Activated CD4-positive, alpha-beta memory T cell treated with anti-CD3 and anti-CD28 coated beads, Interleukin-2, amount 10 ng/mL, durations not matched to agents 7 days and 5 days (primary cell): ENCODE data around the gene CLEC4M. TPM values are rescaled to one million over a fixed set of nuclear protein-coding genes. Genes with fewer than 3 reads are reported as not detected.

Source experiments
- CTCF ChIA-PET: fragments of 350-600 bp; sonication (Branson Sonifier 250); formaldehyde crosslinking; loops from one replicate; lab custom pipeline; 2021; ENCODE audit warnings: antibody characterized with exemption, inconsistent platforms; lab: Charles Lee
- POLR2A ChIA-PET: fragments of 350-600 bp; sonication (Branson Sonifier 250); formaldehyde crosslinking; loops from one replicate; lab custom pipeline; 2021; ENCODE audit warnings: antibody characterized with exemption; lab: Charles Lee
- DNase-seq: peaks from one replicate; pipeline ENCODE4 v3.0.0-alpha.2; 2020
- H3K27ac Mint-ChIP-seq: one replicate; pipeline ENCODE4 v1.8.0; 2021; ENCODE audit warnings: mild to moderate bottlenecking, mixed read lengths
- H3K27me3 Mint-ChIP-seq: one replicate; pipeline ENCODE4 v1.8.0; 2021; ENCODE audit warnings: mixed read lengths
- H3K36me3 Mint-ChIP-seq: one replicate; pipeline ENCODE4 v1.8.0; 2021; ENCODE audit warnings: low read depth, mixed read lengths
- H3K4me1 Mint-ChIP-seq: one replicate; pipeline ENCODE4 v1.8.0; 2021; ENCODE audit warnings: mixed read lengths
- H3K4me3 Mint-ChIP-seq: one replicate; pipeline ENCODE4 v1.8.0; 2021; ENCODE audit warnings: mild to moderate bottlenecking, mixed read lengths
- H3K9me3 Mint-ChIP-seq: one replicate; pipeline ENCODE4 v1.8.0; 2021; ENCODE audit warnings: mixed read lengths
- total RNA-seq, 2 experiments: library from RNA; stranded (reverse); gene quantifications; one replicate each; pipeline ENCODE4 v1.2.3, GENCODE V29; 2021

CLEC4M gene
- total RNA-seq, 2 experiments from 2014 or later = not detected

DNA sequence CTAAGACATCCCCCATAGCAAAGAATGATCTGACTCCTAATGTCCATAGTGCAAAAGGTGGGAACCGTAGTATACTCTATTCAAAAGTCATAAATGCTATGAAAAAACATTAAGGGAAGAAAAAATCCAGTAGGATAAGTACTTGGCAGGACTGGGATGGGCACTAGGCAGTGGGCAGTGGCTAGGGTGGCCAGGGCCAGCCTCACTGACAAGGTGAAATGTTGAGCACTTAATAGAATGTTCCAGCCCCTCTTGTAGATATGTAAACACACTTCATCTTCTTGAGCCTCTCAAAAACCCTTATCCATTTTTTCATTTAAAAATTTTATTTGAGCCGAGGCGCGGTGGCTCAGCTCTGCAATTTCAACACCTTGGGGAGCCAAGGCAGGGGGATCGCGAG, 29.7 kb upstream of the CLEC4M start:
- DNase-seq = no peak
- ChIA-PET CTCF (no interaction called here), POLR2A (no interaction called here)
- no peaks in the 10 kb centered on the region for H3K4me1 Mint-ChIP-seq
- no peak overlapping the region for H3K27ac Mint-ChIP-seq
- H3K4me3 Mint-ChIP-seq = no peak overlapping the region
- no peaks in the 10 kb centered on the region for H3K9me3 Mint-ChIP-seq
- H3K27me3 Mint-ChIP-seq = peaks cover 51% of the 10 kb centered on the region
- H3K36me3 Mint-ChIP-seq = no peaks in the 10 kb centered on the region

DNA sequence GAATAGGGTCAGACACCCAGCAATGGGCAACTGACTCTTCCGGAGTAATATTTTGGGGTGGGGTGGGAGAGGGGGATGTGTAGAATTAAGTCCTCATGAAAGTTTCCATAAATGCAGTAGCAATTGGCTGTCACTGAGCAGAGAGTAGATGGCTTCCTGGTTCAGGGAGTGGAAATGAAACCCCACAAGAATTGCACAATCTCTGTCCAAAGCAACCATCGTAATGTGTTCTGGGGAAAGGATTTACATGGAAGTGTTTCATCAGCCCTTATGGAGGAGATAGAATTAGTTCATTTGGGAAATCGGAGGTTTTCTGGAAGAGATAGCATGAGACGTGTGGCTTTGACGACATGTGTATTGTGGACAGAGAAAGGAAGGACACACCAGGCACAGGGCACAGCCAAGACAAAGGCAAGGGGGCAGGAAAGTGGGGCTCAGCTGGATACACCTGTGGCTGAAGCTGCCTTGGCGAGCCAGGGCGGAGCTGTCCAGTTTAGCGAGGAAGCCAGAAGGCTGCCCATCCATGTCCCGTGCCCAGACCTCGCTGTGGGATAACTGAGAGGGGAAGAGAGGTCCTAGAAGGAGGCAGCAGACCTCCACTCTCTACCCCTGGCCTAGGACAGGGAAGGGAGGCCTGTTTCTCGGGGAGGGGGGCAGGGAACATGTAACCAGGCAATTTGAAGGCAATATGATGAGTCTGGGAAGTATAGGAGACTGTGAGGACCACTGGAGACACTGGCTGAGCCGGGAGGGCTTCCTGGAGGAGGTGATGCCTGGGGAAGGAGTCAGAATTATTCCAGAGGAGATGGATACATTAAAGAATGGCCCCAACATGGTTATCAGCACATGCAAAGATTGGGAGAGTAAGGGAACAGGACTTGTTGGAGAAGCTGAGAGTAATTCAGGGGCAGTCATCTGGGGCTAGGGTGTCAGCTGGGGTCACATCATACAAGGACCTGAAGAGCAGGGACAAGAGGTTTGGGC, 28.5 kb upstream of the CLEC4M start:
- POLR2A ChIA-PET = no interaction called here
- no peaks in the 10 kb centered on the region for H3K9me3 Mint-ChIP-seq
- peaks cover 42% of the 10 kb centered on the region for H3K27me3 Mint-ChIP-seq

DNA sequence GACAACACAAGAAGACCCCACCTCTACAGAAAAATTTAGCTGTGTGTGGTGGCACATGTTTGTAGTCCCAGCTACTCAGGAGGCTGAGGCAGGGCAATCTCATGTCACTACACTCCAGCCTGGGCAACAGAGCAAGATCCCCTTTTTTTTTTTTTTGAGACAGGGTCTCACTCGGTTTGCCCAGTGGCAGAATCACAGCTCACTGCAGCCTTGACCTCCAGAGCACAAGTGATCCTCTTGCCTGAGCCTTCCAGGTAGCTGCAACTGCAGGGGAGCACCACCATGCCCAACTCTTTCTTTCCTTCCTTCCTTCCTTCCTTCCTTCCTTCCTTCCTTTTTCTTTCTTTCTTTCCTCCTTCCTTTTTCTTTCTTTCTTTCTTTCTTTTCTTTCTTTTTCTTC, 26.9 kb upstream of the CLEC4M start:
- DNase-seq = no peak
- ChIA-PET CTCF (interaction anchor here (0.6 kb wide), 1 partner anchor 119 kb away, joined by 3 read pairs; no protein-coding TSS in a partner anchor), POLR2A (no interaction called here)
- H3K27me3 Mint-ChIP-seq = peaks cover 33% of the 10 kb centered on the region
- H3K36me3 Mint-ChIP-seq = no peaks in the 10 kb centered on the region
- H3K4me1 Mint-ChIP-seq = no peaks in the 10 kb centered on the region
- no peaks in the 10 kb centered on the region for H3K9me3 Mint-ChIP-seq
- H3K4me3 Mint-ChIP-seq = no peak overlapping the region
- no peak overlapping the region for H3K27ac Mint-ChIP-seq

More for the DNA sequence above, 28.5 kb upstream of the CLEC4M start:
- H3K4me1 Mint-ChIP-seq = no peaks in the 10 kb centered on the region
- CTCF ChIA-PET = no interaction called here
- no peak overlapping the region for H3K27ac Mint-ChIP-seq
- H3K4me3 Mint-ChIP-seq = no peak overlapping the region
- no peak for DNase-seq
- H3K36me3 Mint-ChIP-seq = no peaks in the 10 kb centered on the region

DNA sequence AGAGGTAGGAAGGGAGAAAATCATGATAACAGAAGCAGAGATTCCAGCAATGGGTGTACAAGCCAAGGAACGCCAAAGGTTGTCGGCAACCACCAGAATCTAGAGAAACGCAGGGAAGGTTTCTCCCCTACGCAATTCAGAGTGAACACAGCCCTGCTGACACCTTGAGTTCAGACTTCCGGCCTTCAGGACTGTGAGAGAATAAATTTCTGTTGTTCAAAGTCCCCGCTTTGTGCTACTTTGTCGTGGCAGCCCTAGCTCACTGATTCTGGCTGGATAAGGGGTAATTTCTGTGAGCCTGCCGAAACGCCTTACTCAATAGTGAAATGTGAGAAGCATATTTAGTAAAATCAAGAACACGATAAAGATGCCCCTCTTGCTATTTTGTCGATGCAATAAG, 25.8 kb upstream of the CLEC4M start:
- CTCF ChIA-PET = interaction anchor here (0.6 kb wide), 1 partner anchor 121 kb away, joined by 3 read pairs; no protein-coding TSS in a partner anchor

DNA sequence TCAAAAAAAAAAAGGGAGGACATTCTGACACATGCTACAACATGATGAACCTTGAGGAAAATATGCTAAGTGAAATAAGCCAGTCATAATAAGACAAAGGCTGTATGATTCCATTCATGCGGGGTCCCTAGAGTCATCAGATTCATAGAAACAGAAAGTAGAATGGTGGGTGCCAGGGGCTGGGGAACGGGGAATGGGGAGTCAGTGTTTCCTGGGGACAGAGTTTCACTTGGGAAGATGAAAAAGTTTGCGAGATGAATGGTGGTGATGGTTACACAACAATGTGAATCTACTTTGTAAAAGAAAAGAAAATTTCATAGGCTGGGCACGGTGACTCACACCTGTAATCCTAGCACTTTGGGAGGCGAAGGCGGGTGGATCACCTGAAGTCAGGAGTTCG, 25.0 kb upstream of the CLEC4M start:
- H3K36me3 Mint-ChIP-seq = no peaks in the 10 kb centered on the region
- no peak overlapping the region for H3K27ac Mint-ChIP-seq
- H3K4me1 Mint-ChIP-seq = no peaks in the 10 kb centered on the region
- DNase-seq = no peak
- no peaks in the 10 kb centered on the region for H3K9me3 Mint-ChIP-seq
- peaks cover 26% of the 10 kb centered on the region for H3K27me3 Mint-ChIP-seq
- CTCF ChIA-PET = interaction anchor here (0.6 kb wide), 1 partner anchor 170 kb away, joined by 3 read pairs; no protein-coding TSS in a partner anchor
- H3K4me3 Mint-ChIP-seq = no peak overlapping the region
- POLR2A ChIA-PET = no interaction called here

More for the DNA sequence above, 25.8 kb upstream of the CLEC4M start:
- Mint-ChIP-seq H3K36me3 (no peaks in the 10 kb centered on the region), H3K9me3 (no peaks in the 10 kb centered on the region), H3K4me1 (no peaks in the 10 kb centered on the region), H3K4me3 (no peak overlapping the region), H3K27me3 (peaks cover 30% of the 10 kb centered on the region), H3K27ac (no peak overlapping the region)
- DNase-seq = no peak
- POLR2A ChIA-PET = no interaction called here

DNA sequence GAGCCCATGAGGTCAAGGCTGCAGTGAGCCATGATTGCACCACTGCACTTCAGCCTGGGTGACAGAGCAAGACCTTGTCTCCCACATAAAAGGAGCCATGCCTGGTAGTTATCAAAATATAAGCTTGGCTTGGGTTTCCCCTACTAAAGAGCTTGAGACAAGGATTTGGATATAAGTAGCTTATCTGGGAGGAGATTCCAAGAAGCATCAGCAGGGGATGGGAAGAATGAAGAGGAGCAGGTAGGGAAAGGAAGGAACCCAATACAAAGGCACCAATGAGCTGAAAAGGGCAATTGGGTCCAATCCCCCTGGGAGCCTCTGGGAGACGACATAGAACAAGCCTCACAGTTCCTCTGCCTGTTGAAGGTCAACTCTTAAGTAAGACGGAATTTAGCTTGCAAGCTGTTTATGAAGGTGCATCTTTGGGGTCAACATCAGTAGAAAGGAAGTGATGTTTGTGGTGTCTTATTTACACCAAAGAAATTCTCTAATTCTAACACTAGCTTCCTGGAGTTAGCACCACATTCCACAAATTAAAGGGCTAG, 23.8 kb upstream of the CLEC4M start:
- H3K36me3 Mint-ChIP-seq = no peaks in the 10 kb centered on the region
- H3K27me3 Mint-ChIP-seq = peaks cover 25% of the 10 kb centered on the region
- POLR2A ChIA-PET = interaction anchor here (1.4 kb wide), 1 partner anchor 109 kb away, joined by 3 read pairs; the partner anchor contains the start of gene PET100
- no peaks in the 10 kb centered on the region for H3K9me3 Mint-ChIP-seq
- H3K27ac Mint-ChIP-seq = no peak overlapping the region
- H3K4me3 Mint-ChIP-seq = no peak overlapping the region
- CTCF ChIA-PET = no interaction called here
- no peaks in the 10 kb centered on the region for H3K4me1 Mint-ChIP-seq
- DNase-seq = no peak

DNA sequence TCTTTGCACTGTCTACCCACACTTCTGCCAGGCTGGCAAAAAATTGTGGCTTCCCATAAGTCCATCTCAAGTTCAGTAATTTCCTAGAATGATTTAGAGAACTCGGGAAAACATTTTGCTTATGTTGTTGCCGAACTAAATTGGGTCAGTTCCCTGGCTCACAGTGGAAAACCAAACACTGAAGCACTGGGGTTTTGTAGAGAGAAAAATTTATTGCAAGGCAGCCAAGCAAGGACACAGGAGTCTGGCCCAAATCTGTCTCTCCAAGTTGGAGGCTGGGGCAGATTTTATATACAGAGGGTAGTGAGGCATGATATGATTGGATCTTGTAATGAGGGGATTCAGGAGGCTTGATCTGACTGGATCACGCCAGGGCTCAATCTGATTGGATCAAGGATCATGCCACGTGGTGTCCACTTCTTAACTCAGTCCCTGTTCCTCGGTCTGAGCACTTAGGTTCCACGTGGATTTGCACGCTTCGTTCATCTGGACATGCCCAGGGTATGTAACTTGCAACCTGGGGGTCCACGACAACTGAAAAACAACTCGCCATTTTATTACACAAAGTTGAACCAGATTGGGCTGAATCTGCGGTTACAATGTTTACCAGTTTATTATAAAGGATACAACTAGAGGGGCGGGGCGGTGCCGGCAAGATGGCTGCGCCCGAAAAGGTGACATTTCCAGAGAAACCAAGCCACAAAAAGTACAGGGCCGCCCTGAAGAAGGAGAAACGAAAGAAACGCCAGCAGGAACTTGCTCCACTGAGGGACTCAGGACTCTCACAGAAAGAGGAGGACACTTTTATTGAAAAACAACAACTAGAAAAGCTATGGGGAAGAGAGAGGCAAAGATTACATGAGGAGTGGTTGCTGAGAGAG, 23.0 kb upstream of the CLEC4M start:
- ChIA-PET CTCF (interaction anchor here (0.7 kb wide), 1 partner anchor 60 kb away, joined by 3 read pairs; no protein-coding TSS in a partner anchor), POLR2A (interaction anchor here (1.4 kb wide), 1 partner anchor 110 kb away, joined by 3 read pairs; the partner anchor contains the start of gene PET100)
- Mint-ChIP-seq H3K27me3 (peaks cover 20% of the 10 kb centered on the region), H3K9me3 (no peaks in the 10 kb centered on the region), H3K4me3 (no peak overlapping the region), H3K36me3 (no peaks in the 10 kb centered on the region), H3K27ac (no peak overlapping the region), H3K4me1 (no peaks in the 10 kb centered on the region)
- DNase-seq = no peak

DNA sequence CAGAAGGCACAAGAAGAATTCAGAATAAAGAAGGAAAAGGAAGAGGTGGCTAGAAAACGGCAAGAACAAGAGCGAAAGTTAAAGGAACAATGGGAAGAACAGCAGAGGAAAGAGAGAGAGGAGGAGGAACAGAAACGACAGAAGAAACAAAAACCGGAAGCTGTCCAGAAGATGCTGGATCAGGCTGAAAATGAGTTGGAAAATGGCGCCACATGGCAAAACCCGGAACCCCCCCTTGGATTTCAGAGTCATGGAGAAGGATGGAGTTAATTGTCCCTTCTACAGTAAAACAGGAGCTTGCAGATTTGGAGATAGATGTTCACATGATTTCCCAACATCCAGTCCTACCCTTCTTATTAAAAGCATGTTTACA, 22.4 kb upstream of the CLEC4M start:
- H3K4me3 Mint-ChIP-seq = no peak overlapping the region
- H3K4me1 Mint-ChIP-seq = no peaks in the 10 kb centered on the region
- DNase-seq = no peak
- CTCF ChIA-PET = interaction anchor here (0.7 kb wide), 1 partner anchor 59 kb away, joined by 3 read pairs; no protein-coding TSS in a partner anchor
- peaks cover 16% of the 10 kb centered on the region for H3K27me3 Mint-ChIP-seq
- no peak overlapping the region for H3K27ac Mint-ChIP-seq
- no peaks in the 10 kb centered on the region for H3K9me3 Mint-ChIP-seq
- H3K36me3 Mint-ChIP-seq = no peaks in the 10 kb centered on the region
- POLR2A ChIA-PET = no interaction called here

DNA sequence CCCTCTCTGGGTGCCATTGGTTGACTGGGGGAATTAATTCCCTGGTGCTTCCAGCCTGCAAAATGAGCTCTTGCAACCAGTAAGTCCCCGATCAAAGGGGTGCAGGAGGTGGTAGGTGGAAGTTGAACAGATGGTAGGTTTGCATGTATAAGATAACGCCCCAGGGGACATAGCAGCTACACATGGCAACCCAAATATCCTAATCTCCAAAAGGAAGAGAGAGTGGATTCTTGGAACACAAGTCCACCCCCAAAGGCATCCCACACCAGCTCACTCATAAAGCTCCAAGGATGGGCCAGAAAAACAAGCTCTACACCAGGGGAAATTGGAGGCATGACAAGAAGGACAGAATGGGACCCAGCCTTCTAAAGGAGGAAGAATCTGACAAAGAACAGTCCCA, 20.5 kb upstream of the CLEC4M start:
- Mint-ChIP-seq H3K36me3 (no peaks in the 10 kb centered on the region), H3K27ac (no peak overlapping the region), H3K27me3 (peaks cover 9% of the 10 kb centered on the region), H3K4me1 (no peaks in the 10 kb centered on the region), H3K4me3 (no peak overlapping the region), H3K9me3 (no peaks in the 10 kb centered on the region)
- ChIA-PET POLR2A (no interaction called here), CTCF (no interaction called here)
- DNase-seq = no peak

DNA sequence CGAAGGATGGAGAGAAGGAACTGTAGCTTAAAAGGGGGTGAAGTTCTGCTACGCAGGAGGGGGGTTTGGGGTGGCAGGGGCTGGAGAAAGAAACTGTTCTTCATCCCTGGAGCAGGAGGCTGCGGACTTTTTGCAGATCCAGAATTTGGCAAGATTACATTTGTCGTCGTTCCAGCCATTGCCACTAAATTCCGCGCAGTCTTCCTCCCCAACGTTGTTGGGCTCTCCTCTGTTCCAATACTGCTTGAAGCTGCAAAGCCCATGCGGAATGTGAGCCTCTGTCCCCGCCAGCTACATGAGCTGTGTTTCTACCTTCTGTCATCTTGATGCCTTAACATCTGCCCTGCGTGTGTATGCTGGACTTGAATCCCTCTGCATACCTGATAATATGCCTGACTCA, 20.1 kb upstream of the CLEC4M start:
- Mint-ChIP-seq H3K36me3 (no peaks in the 10 kb centered on the region), H3K27me3 (peaks cover 7% of the 10 kb centered on the region), H3K4me3 (no peak overlapping the region), H3K27ac (no peak overlapping the region), H3K4me1 (no peaks in the 10 kb centered on the region), H3K9me3 (peaks cover 1% of the 10 kb centered on the region)
- no peak for DNase-seq
- CTCF ChIA-PET = no interaction called here
- POLR2A ChIA-PET = no interaction called here

DNA sequence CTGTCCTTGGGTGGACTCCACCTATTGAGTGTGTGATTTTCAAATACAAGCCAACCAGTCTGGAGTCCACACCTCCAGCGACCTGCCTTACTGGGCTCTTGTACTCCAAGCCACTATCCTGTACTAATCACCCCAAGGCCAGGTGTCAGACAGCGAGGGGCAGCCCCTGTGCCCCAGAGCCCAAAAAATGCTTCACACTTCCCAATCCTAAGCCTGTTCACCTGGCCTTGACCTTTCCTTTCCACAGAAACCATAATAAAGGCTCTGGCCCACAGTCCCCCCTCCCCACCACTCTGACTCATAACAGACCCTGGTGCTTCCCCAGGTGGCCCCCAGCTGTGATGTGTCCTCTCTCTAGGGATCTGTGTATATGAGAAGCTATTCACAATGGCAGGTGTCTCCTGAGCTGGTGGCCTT, 19.6 kb upstream of the CLEC4M start:
- Mint-ChIP-seq H3K36me3 (no peaks in the 10 kb centered on the region), H3K4me3 (no peak overlapping the region), H3K27ac (no peak overlapping the region), H3K4me1 (no peaks in the 10 kb centered on the region), H3K9me3 (peaks cover 4% of the 10 kb centered on the region), H3K27me3 (peaks cover 5% of the 10 kb centered on the region)
- no peak for DNase-seq
- ChIA-PET CTCF (no interaction called here), POLR2A (no interaction called here)

DNA sequence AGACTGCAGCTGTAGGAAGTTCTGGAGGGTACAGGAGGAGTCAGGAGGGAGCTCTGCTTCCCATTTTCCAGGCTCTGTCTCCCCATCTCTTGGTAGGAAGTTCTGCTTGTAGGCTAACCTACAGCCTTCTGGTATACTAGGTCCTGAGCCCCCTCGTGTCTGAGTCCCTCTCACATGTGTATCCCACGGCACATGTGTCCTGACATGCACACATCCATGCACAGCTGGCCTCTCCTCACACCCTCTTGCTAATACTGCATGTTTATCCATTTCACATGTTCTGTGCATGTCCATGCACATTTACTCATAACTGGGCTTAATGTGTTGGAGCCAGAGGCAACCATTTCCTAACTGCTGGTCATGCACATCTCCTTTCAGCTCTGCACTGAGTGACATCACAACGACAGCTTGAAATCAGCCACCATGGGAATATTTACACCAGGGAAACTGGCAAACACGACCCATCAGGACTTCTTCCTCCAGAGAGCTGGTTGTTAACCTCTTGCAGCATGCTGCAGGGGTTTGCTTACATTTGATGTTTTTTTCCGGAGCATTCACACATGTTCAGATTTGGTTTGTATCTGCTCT, 18.8 kb upstream of the CLEC4M start:
- H3K4me1 Mint-ChIP-seq = no peaks in the 10 kb centered on the region
- ChIA-PET POLR2A (no interaction called here), CTCF (no interaction called here)
- DNase-seq = no peak
- H3K27me3 Mint-ChIP-seq = peaks cover 2% of the 10 kb centered on the region
- H3K27ac Mint-ChIP-seq = no peak overlapping the region
- H3K9me3 Mint-ChIP-seq = peaks cover 4% of the 10 kb centered on the region
- no peaks in the 10 kb centered on the region for H3K36me3 Mint-ChIP-seq
- no peak overlapping the region for H3K4me3 Mint-ChIP-seq
